ENCODE data around the gene UBAP2.

- TF ChIP-seq SMC3 (IDR thresholded peaks at IDR 0.05; ENCODE audit: low read depth, low read length) = no peak
- no peak for TF ChIP-seq POLR2A (IDR thresholded peaks at IDR 0.05; ENCODE audit: low read depth, low read length)
- TF ChIP-seq RAD21 (IDR thresholded peaks at IDR 0.05; ENCODE audit: low read length) = no peak
Measured at GRCh38 chr9:33913541-33913940, 135.1 kb downstream of the UBAP2 start.
